Upper lobe of left lung (tissue), 6 donors: ENCODE results near the gene KHK. TPM values are rescaled to one million over a fixed set of nuclear protein-coding genes. Genes with fewer than 3 reads are reported as not detected.

ENCODE experiments used
- ATAC-seq, 2 donors: fragments of 200-7000 bp; cut with Tn5 transposase; one replicate each; pipeline ENCODE4 v1.9.1; 2022; ENCODE audit warnings: mild to moderate bottlenecking in 2 of 2, moderate library complexity in 2 of 2; ENCODE audit not compliant: low FRiP score in 2 of 2
- DNase-seq, 2 donors: peaks; one replicate each; pipeline ENCODE4 v3.0.0-alpha.2; 2019 to 2020
- H3K27ac ChIP-seq, 4 donors: fragments of 200-600 bp; sonication (generic); one replicate each; pipeline ENCODE4 v1.5.1; 2016 to 2019
- H3K27me3 ChIP-seq, 4 donors: fragments of 200-600 bp; sonication (generic); one replicate each; pipeline ENCODE4 v1.5.1; 2017 to 2019
- H3K36me3 ChIP-seq, 4 donors: fragments of 200-600 bp; sonication (generic); one replicate each; pipeline ENCODE4 v1.5.1; 2016 to 2019
- H3K4me1 ChIP-seq, 4 donors: fragments of 200-600 bp; sonication (generic); one replicate each; pipeline ENCODE4 v1.5.1; 2018 to 2019
- H3K4me3 ChIP-seq, 4 donors: fragments of 200-600 bp; sonication (generic); one replicate each; pipeline ENCODE4 v1.5.1; 2017 to 2019; ENCODE audit warnings: mild to moderate bottlenecking in 2 of 4, moderate library complexity in 1 of 4
- H3K9me3 ChIP-seq, 4 donors: fragments of 200-600 bp; sonication (generic); one replicate each; pipeline ENCODE4 v1.5.1; 2018 to 2019
- EP300 ChIP-seq, 4 donors: sonication (generic); formaldehyde crosslinking; IDR thresholded peaks; one replicate each; pipeline ENCODE4 v1.5.1; 2017; ENCODE audit warnings: antibody characterized with exemption in 4 of 4, control low read depth in 2 of 4
- POLR2A ChIP-seq, 4 donors: fragments of 450-650 bp; IDR thresholded peaks; one replicate each; pipeline ENCODE4 v1.5.1; 2016 to 2017; ENCODE audit warnings: antibody characterized with exemption in 4 of 4, mild to moderate bottlenecking in 2 of 4
- POLR2AphosphoS5 ChIP-seq, 2 donors: sonication (generic); formaldehyde crosslinking; IDR thresholded peaks; one replicate each; pipeline ENCODE4 v1.5.1; 2017; ENCODE audit warnings: antibody characterized with exemption in 2 of 2
- WGBS, 2 donors: methylation state at CpG; one replicate each; pipeline ENCODE4 v1.1.5; 2017 to 2018; 5-methylcytosine and 5-hydroxymethylcytosine counted together
- total RNA-seq, 6 donors: library from RNA; depleted of rRNA in 4 of 6; stranded (reverse); fragments of >200 nt in 4 of 6; gene quantifications; one replicate each; pipeline versions ENCODE4 v1.1.0 to v1.2.1, GENCODE V29; 2016 to 2021
- TF ChIP-seq, protein P1 (sequence below), 6 experiments: fragments of 450-650 bp in 4 of 6; fragments of 200-600 bp in 2 of 6; sonication (generic) in 2 of 6; IDR thresholded peaks; one replicate each; pipeline ENCODE4 v1.5.1; 2016 to 2019; ENCODE audit warnings: antibody characterized with exemption in 6 of 6
- donor health status: DM: no; HTN: no; CAD: no; lungs with moderate emphysema.
- donor health status: DM: no; HTN: yes; CAD: no; lungs with severe emphysema.

KHK gene
- total RNA-seq, 6 donors from 2014 or later, result 2.4 to 10.4 (median 6.3) TPM

DNA sequence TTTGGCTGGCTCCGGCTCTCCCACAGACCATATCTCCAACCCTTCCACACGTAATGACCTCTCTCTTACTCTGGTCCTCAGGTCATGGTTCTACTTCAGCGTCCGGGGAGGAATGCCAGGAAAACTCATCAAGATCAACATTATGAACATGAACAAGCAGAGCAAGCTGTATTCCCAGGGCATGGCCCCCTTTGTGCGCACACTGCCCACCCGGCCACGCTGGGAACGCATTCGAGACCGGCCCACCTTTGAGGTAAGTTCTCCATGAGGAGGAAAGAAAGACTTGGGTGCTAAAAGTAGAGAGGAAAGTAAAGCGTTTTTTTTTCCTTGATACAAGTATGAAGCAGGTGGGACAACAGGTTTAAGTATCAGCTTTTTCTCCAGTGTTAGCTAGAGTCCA, 33.3 kb upstream of the KHK start:
- Histone ChIP-seq H3K27me3 (no peaks in the 10 kb centered on the region), H3K36me3 (peaks cover 0 to 48% (median 18%) of the 10 kb centered on the region in 4 donors), H3K27ac (no peak overlapping the region), H3K4me3 (no peak overlapping the region), H3K9me3 (no peaks in the 10 kb centered on the region), H3K4me1 (peaks cover 11 to 19% (median 16%) of the 10 kb centered on the region in 4 donors)
- no peak for TF ChIP-seq POLR2A (IDR thresholded peaks at IDR 0.05)
- no peak for TF ChIP-seq POLR2AphosphoS5 (IDR thresholded peaks at IDR 0.05)
- TF ChIP-seq, protein P1, sequence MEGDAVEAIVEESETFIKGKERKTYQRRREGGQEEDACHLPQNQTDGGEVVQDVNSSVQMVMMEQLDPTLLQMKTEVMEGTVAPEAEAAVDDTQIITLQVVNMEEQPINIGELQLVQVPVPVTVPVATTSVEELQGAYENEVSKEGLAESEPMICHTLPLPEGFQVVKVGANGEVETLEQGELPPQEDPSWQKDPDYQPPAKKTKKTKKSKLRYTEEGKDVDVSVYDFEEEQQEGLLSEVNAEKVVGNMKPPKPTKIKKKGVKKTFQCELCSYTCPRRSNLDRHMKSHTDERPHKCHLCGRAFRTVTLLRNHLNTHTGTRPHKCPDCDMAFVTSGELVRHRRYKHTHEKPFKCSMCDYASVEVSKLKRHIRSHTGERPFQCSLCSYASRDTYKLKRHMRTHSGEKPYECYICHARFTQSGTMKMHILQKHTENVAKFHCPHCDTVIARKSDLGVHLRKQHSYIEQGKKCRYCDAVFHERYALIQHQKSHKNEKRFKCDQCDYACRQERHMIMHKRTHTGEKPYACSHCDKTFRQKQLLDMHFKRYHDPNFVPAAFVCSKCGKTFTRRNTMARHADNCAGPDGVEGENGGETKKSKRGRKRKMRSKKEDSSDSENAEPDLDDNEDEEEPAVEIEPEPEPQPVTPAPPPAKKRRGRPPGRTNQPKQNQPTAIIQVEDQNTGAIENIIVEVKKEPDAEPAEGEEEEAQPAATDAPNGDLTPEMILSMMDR (IDR thresholded peaks at IDR 0.05), result no peak
- WGBS, 2 donors, result 80 to 95% methylated on average over 11 of the region's 11 CpGs
- ATAC-seq, result no peak
- DNase-seq, result peak in 1 of 2 donors; percentile 61

DNA sequence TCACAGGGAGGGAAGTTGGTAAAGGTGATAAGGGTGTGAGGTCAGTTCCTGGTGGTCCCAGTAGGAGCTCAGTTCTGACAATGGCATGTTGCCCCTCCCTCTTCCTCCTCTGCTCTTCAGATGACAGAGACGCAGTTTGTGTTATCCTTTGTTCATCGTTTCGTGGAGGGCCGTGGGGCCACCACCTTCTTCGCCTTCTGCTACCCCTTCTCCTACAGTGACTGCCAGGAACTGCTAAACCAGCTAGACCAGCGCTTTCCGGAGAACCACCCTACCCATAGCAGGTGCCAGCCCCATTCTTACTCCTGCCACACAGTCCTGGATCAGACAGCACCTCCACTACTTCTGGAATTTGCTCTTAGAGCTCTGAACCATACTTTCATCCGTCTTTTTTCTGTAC, 32.8 kb upstream of the KHK start:
- Histone ChIP-seq H3K4me3 (no peak overlapping the region), H3K36me3 (peaks cover 0 to 52% (median 19%) of the 10 kb centered on the region in 4 donors), H3K4me1 (peaks cover 11 to 19% (median 16%) of the 10 kb centered on the region in 4 donors), H3K27me3 (no peaks in the 10 kb centered on the region), H3K9me3 (no peaks in the 10 kb centered on the region), H3K27ac (no peak overlapping the region)
- 83 to 90% methylated on average over 8 of the region's 8 CpGs for WGBS, 2 donors
- DNase-seq, result no peak
- no peak for ATAC-seq
- TF ChIP-seq POLR2A (IDR thresholded peaks at IDR 0.05) (no peak), EP300 (IDR thresholded peaks at IDR 0.05) (no peak), POLR2AphosphoS5 (IDR thresholded peaks at IDR 0.05) (no peak)
- TF ChIP-seq, protein P1 (IDR thresholded peaks at IDR 0.05), result no peak

DNA sequence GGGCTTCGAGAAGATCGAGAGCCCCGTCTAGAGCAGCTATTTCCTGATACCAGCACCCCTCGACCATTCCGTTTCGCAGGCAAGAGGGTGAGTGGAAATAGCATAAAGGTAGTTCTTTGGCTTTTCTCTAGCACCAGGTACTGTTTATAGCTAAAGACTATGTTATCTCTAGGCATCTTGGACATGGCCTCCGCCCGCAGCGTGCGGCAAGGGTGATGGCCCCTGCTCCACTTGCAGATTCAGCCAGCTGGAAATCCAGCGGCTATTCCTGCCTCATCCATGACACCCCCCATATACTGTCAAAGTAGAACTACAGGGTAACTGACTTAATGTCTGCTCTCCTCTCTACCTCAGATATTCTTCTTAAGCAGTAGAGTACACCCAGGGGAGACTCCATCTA, 31.9 kb upstream of the KHK start:
- TF ChIP-seq, protein P1 (IDR thresholded peaks at IDR 0.05), result no peak
- TF ChIP-seq POLR2A (IDR thresholded peaks at IDR 0.05), result no peak
- no peak for TF ChIP-seq EP300 (IDR thresholded peaks at IDR 0.05)
- TF ChIP-seq POLR2AphosphoS5 (IDR thresholded peaks at IDR 0.05), result no peak
- Histone ChIP-seq H3K27ac (no peak overlapping the region), H3K4me1 (peaks cover 6 to 14% (median 10%) of the 10 kb centered on the region in 4 donors), H3K36me3 (peaks cover 0 to 59% (median 20%) of the 10 kb centered on the region in 4 donors), H3K4me3 (no peak overlapping the region), H3K9me3 (no peaks in the 10 kb centered on the region), H3K27me3 (no peaks in the 10 kb centered on the region)
- DNase-seq (peak in 1 of 2 donors; percentile 54), ATAC-seq (no peak)
- WGBS, 2 donors, result 93 to 97% methylated on average over 11 of the region's 11 CpGs

GRCh38 chr2:27057184-27057583, 29.4 kb upstream of the KHK start:
- no peak for ATAC-seq
- Histone ChIP-seq H3K27me3 (no peaks in the 10 kb centered on the region), H3K27ac (no peak overlapping the region), H3K4me3 (no peak overlapping the region), H3K9me3 (no peaks in the 10 kb centered on the region), H3K4me1 (peaks cover 2 to 6% (median 3%) of the 10 kb centered on the region in 4 donors), H3K36me3 (peaks cover 0 to 70% (median 20%) of the 10 kb centered on the region in 4 donors)
- WGBS, 2 donors, result 92 to 99% methylated on average over 6 of the region's 6 CpGs
- TF ChIP-seq POLR2A (IDR thresholded peaks at IDR 0.05), result no peak
- TF ChIP-seq EP300 (IDR thresholded peaks at IDR 0.05), result no peak
- TF ChIP-seq, protein P1 (IDR thresholded peaks at IDR 0.05), result no peak
- peak in 1 of 2 donors; percentile 67 for DNase-seq

GRCh38 chr2:27058210-27058609, 28.4 kb upstream of the KHK start:
- H3K27ac ChIP-seq, result no peak overlapping the region
- no peak for TF ChIP-seq EP300 (IDR thresholded peaks at IDR 0.05)
- TF ChIP-seq, protein P1 (IDR thresholded peaks at IDR 0.05), result no peak
- no peak for TF ChIP-seq POLR2AphosphoS5 (IDR thresholded peaks at IDR 0.05)
- TF ChIP-seq POLR2A (IDR thresholded peaks at IDR 0.05), result no peak
- no peaks in the 10 kb centered on the region for H3K9me3 ChIP-seq
- 94 to 95% methylated on average over 9 to 10 of the region's 10 CpGs for WGBS, 2 donors
- H3K4me1 ChIP-seq, result no peaks in the 10 kb centered on the region
- DNase-seq (no peak), ATAC-seq (no peak)
- H3K36me3 ChIP-seq, result peaks cover 0 to 70% (median 20%) of the 10 kb centered on the region in 4 donors
- H3K4me3 ChIP-seq, result no peak overlapping the region
- no peaks in the 10 kb centered on the region for H3K27me3 ChIP-seq
